ENCODE measurements around the gene ADH7. TPM values are rescaled to one million over a fixed set of nuclear protein-coding genes. Genes with fewer than 3 reads are reported as not detected.

Gene ADH7
- total RNA-seq: not detected

DNA sequence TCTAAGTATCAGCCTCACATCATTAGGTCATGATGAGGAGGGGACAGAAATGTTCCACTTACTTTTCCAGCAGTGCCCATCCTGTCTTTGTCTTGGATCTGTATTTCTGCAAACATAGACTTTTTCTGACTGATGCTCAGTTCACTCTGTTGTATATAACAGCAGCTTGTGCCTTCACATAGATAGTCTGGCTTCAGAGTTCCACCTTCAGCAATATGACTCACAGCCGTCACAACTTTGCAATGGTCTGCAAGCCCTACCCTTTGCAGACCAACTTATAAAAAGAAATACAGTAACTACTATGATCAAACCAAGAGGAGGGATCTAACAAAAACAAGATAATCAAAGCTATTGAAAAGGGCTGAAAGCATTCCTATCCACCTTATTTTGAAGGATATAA, at the start of gene ADH7:
Gene ADH7 (minus strand): TSS at position 189 of the 400 bp plus-strand sequence. CDS start 109 bp downstream, at position 80.
- DNase-seq (ENCODE audit: low spot score): no peak

DNA sequence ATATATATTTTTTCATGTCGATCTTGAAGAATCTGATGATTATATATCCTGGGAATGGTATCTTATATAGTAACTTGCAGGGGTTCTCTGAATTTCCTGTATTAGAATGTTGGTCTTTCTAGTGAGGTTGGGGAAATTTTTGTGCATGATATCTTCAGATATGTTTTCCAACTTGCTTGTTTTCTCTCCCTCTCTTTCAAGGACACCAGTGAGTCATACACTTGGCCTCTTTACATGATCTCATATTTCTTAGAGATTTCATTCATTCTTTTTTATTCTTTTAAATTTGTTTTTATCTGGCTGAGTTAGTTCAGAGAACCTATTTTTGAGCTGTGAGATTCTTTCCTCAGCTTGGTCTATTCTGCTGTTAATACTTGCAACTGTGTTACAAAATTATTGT, 48.5 kb upstream of the ADH7 start:
- no peak for DNase-seq (ENCODE audit: low spot score)

DNA sequence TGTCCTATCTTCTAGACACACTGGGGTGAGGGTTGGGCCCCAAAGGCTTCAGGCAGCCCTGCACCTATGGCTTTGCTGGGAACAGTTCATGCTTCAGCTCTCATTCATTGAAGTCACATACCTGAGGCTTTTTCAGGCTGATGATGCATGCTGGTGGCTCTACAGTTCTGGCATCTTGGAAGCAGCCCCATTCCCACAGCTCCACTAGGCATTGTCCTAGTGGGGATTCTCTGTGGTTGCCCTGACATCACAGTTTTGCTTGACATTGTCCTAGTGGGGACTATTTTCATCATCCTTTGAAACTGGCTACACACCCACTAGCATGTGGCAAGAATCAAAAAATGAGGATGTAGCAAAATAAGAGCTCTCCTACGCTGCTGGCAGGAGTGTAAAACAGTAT, 38.0 kb upstream of the ADH7 start:
- no peak for DNase-seq (ENCODE audit: low spot score)

DNA sequence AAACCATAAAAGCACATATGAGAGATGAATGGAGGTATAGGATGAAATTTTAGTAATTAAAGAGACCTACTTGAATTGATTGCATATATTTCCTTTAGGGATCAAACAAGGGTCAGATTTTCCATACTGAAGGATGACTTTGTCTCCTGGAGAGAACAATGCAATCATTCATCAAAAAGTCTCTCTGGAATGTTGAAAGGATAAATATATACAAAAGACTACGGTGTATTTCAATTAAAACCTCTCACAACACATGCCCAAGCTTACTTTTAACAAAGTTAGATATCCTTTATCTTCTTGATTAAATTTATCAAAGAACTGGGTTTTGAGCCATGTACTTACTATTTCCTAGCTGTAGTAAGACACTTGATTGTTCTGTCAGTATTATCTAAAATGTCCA, 36.8 kb upstream of the ADH7 start:
- DNase-seq (ENCODE audit: low spot score): no peak

DNA sequence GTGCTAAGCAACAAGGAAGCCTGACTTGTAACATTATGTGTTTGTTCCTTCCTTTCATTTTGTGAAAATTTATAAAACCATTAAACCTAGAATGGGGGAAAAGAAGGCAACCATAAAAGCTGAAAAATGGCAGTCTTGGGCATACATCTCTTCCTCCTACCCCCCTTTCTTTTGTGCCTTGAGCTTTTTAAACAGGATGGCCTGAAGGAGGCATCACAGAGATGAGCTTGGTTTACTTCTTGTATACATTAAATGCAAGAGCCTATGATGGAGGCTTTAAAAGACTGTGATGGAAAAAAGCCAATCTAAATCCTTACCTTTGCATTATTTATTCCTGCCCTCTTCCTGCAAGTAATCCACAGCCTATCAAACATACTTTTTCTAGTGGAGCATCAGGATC, 36.2 kb upstream of the ADH7 start:
- no peak for DNase-seq (ENCODE audit: low spot score)

DNA sequence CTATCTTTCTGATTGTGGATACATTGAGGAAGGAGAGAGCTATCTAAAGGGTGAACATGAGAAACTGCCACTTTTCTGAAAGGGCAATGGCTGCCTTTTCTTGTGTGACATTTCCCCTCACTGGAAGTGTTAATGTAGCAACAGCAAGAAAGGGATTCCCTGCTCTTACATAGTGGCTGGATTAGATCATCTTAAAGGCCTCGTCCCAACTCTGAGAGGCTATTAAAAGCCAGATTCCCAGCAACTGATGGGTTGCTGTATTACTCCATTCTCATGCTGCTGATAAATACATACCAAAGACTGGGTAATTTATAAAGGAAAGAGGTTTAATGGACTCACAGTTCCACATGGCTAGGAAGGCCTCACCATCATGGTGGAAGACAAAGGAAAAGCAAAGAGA, 33.7 kb upstream of the ADH7 start:
- no peak for DNase-seq (ENCODE audit: low spot score)

DNA sequence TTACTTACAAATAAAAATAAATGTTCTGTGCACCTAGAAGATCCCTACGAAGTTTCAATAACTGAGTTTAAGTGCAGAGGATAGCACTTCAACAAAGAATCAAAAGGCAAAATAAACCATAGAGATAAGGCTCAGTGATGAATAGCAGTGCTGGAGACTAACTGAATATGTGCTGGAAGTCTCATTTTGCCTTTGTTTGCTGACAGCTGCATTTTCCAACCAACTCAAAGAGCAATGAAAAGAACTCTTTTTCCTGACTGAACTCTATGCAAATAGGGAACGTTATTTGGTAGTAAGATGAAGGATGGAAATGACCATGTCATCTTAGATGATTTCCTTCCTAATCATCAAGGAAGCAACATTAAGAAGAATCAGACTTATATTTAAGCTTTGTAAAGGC, 32.7 kb upstream of the ADH7 start:
- no peak for DNase-seq (ENCODE audit: low spot score)

DNA sequence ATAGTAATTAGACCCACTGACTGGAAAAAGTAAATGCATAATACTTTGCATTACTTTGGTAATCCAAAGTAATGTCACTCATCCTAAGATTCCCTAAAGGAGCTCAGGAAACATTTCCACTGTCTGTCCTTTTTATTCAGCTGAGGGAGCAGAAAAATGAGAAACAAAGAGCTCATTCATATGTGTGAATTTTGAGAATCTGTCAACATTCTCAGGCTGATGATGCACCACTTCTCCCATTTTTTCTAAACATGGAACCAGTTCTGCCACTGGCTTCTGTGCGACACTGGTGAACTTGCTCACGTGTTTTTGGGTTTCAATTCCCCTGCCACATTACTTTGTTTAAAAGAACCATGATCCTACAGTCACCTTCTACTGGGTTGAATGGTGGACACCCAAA, 28.4 kb upstream of the ADH7 start:
- no peak for DNase-seq (ENCODE audit: low spot score)

DNA sequence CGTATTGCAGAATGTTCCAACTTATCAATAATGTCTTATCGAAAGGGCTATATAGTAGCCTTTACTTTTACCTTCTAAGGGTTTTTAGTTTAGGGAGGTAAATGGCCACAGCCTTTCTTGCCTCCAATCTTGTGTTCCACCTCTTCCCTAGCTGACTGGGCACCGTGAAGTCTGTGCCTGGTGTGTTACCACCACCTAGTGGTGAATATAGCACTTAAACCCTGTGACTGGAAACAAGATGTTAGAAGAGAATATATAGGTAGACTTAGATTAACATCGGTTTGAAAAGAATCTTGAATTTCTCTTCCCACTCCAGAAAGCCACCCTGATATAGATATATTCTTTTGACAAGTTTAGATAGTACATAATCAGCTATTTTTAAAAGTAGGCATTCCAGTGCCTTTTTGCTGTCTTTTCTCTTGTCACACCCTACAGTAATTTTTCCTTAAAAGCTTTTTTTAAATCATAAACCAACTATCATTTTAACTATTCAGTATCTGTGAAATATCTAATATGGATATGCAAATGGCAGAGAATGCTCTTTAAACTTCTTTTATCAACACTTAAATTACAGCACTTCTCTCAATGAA, 27.8 kb upstream of the ADH7 start:
- peak; percentile 64 for DNase-seq (ENCODE audit: low spot score)

DNA sequence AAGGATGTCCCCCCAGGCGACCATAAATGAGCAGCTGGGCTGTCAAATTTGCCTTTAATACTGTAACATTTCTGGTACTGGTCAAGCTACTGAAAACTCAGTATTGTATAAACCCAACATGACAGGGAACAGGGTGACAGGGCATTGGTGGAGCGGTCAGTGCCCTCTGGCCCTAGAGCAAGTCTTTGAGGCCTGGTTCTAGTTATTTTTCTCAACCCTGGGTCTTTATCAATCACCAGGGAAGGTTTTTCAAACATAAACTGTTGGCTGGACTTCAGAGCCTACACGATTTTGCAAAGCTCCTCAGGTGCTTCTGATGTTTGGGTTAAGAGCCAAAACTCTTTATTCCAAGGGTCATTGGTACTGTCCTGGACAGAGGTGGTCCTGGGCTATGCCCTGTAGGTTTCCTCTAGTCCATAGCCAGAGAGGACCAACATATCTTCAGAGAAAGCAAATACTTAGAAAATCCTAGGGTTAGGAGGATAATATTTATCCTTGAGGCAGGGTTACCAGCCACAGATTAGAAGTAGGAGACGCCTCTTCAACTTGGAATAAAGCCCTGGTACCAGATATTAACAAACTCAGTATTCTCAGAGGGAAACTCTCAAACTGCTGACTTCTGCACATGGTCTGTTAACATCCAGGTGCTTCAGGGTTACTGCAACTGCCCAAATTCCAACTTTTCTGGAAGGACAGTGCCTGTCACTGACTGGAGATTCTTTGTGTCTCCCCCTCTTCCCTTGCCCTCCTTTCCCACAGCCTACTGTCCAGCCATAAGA, 26.7 kb upstream of the ADH7 start:
- no peak for DNase-seq (ENCODE audit: low spot score)

DNA sequence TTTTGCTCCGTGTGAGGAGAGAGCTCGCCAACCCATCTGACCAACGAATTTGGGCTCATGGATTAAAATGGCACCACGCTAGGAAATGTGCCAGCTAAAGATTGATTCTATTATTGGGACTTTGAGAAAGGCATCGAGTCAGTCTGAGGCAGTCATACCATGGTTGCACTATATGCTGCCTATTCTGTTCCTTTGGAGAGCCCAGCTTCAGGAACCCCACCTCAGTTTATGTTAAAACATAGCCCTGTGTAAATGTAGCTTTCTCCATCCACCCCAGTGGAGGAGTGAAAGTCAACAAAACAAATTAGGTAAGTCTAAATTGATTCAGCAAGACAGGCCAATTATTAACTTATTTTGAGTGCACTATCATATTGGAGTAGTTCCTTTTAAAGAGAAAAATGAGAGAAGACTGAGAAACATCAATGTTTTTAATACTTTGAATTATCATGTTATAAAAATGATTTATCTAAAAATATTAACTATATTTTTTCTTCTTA, 24.5 kb upstream of the ADH7 start:
- DNase-seq (ENCODE audit: low spot score): no peak

DNA sequence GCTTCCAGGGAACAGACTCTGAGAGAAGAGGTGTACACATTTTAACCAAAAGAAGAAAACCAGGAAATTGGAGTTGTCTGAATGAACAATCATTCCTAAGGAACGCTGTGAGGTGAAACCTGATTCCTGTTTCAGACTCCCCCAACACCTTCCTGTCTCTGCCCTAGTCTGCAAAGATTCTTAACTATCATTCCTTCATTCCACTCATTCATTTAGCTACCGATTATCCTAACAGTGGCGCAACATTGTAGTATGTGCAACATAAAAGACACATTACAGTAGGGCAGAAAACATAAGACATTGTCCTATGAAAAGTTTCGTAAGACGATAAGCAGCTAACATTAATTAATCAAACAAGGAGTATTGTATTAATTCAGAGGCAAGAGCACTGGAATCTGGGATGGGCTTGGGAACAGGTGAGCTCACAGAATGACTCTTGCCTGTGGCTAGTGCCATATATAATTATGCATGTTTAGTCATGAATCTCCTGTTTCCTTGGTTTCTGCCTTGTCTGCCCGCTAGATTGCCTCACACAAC, 23.8 kb upstream of the ADH7 start:
- DNase-seq (ENCODE audit: low spot score): no peak

DNA sequence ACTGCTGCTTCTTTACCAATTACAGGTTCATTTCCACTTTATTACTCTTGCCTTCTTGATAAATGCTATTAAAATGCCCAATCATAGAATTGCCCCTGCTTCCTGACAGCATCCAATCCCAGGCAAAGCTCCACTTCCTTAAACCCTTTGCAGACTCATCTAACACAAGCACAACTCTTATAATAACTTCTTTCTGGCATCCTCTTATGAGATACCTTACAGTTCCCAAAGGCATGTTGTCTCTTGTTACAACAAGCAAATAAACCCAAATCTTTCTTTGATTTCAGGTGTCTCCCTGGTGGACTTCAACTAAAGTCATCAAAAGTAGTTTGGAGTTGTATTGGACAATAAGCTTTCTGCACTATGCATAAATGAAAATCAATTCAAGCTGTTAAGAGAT, 22.5 kb upstream of the ADH7 start:
- DNase-seq (ENCODE audit: low spot score): no peak

DNA sequence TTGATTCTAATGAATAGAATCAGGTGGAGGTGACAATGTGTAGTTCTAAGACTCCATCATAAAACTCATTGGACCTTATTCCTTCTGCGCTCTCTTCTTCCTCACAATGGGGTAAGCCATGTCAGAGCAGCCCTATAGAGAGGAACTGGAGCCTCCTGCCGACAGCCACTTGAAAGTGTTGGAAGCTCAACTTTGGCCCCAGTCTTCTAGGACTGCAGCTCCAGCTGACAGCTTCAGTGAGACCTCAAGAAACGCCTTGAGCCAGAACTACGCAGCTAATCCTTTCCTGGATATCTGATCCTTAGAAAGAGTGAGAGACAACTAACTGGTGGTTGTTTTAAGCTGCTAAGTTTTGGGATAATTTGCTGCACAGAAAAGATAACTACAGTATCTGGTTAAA, 22.1 kb upstream of the ADH7 start:
- no peak for DNase-seq (ENCODE audit: low spot score)

DNA sequence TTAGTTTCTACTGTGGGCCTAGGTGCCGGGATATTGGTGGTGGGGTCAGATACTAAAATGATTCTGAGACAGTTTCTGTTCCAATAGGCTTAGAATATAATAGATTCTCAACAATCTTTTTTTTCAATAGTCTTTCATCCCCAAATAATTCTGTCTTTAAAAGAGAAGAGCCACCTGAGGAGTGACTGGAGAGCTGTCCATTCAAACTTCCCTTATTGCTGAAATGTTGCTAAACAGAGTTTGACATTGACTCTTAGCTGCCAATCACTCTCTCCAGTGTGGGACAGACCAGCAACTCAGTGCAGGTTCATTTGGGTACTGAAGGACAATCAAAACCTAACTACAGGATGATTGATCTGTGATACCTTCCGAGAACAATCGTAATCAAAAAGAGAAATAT, 12.4 kb upstream of the ADH7 start:
- no peak for DNase-seq (ENCODE audit: low spot score)

DNA sequence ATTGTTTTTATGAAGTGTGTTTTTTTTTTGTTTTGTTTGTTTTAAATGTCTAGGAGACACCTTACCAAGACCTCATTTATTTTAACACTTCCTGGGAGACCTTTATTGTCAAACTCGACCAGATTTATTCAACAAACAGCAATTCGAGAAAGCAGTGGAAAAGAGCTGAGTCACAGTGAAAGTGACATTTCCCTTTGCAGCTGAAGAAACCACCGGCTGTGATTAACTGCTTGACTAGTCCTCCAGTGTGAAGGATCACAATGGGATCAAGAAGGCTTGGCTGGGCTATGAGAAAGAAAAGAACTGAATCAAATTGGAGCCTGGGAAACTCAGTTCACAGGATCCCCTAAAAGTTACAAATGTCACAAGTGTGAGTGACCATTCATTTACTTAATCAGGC, 11.9 kb upstream of the ADH7 start:
- DNase-seq (ENCODE audit: low spot score): no peak

DNA sequence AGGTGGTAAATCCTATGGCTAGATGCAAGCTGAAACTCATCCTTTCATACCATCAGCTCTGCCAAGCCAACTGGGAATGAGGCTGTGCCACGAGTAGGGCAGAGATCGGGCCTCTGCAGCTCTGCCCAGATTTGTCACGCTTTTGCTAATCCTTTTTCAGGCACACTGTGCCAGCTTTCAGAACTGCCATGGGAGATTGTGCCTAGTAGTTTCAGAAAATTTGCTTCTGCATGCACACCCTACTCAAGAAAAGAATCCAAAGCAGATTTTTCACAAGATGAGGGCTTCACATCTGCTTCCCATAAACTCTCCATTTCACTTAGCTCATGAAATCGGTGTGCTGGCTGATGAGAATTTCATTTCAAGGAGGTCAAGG, 3.3 kb upstream of the ADH7 start:
- DNase-seq (ENCODE audit: low spot score): no peak

DNA sequence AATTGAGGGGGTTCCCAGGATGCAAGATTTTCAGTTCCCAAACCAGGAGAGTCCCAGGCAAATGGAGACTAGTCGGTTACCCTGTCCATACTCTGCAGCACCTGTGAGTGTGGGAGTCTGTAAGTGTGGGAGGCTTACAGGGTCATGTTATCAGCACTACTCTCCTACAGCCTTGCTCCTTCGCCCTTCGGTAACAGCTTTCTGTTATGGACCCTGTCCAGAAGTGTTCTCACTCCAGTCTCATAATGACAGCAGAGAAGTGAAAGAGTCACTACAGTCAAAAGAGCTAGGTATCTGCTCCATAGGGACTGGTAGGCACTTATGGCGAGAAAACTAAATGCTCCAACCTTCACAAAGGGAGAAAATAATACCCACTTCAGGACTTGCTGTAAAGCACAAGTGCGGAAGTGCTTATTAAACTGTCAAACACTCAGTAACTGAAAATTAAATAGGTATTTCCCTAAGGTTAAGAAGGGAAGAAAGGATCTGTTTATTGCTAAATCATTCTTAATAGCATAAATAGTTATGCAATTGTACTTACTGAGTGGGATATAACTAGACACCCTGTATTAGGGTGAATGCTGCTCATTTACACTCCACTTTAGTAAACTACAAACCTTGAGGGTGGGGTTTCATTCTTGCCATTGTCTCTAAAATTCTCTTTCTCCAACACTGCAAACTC, 2.7 kb upstream of the ADH7 start:
- no peak for DNase-seq (ENCODE audit: low spot score)

DNA sequence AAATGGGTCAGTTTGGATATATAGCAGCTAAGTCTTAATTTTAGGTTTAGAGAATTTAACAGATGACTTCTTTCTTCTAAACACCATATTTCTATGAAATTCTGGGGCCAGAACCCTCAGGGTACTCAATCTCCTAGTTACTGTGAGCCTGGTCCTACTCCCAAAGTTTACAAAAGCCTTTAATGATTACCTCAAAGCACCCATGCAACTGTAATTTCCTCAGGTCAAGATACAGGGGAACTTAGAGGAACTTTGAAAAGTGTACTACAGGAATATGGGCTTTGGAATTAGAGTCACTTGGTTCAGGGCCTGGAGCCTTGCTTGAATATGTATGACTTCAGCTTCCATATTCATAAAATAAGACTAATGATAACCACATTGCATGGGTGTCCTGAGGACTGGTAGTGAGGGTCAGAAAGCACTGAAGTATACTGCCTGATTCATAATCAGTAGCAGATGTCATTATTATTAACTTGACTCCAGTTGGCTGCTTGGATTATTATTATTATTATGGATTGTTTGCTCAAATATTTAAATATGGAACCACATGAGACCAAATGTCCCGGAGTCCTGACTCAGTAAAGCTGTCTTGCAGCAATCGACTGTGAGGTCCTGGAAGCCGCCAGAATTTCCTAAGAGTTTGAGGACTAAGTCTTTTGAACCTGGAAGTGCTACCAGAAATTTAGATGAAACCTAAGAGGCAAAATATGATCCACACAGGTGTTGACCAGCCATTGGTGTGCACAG, 2.0 kb upstream of the ADH7 start:
- DNase-seq (ENCODE audit: low spot score): no peak

DNA sequence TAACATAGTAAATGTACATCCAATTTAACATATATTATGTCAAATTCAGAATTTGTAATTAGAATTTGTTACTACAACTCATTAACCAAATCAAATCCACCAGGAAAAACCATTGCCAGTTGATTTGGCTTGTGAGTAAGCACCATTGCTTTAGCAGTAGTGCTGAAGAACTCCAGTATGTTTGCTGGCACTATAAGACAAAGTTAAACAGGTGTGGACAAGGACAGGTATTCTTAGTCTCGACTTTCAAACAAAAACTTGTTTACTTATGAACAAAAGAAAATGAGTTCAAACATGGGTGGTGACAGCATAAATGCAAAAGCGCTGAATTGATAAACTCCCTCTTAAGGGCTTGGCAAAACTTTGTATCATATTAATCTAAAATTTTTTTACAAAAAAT, 1.3 kb upstream of the ADH7 start:
- no peak for DNase-seq (ENCODE audit: low spot score)

DNA sequence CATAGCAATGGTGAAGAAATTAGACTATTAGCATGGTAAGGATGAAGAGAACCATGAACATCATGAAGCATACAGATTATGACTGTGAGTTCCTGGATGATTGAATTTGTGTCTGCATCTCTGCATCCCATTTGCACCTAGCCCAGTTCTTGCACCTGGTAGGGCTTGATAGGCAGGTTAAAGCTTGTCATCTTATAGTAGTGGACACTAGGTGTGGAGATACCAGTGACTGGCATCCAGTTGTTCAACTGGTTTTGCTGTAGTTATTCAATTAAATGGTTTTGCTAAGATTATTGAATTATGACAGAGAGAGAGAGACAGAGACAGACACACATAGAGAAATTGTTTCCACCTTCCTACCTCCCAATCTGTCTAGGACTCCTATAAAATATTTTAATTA, 5.0 kb downstream of the ADH7 start:
- DNase-seq (ENCODE audit: low spot score): no peak

DNA sequence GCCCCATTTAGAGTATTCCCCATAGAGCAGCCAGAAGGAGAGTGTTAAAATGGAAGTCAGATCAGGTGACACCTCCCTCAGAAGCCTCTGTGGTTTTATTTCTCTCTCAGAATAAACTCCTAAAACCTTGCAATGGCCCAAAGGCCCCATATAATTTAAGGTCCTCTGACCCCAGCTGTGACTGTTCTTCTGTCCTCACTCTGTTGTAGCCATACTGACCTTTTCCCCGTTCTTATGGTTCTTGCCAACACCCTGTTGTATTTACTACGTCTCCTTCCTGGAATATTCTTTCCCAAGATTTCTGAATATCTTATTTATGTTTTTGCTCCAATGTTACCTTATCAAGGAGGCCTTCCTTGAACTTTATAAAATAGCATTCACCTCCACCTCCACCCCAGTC, 18.0 kb downstream of the ADH7 start:
- no peak for DNase-seq (ENCODE audit: low spot score)

Data from mucosa of gallbladder (tissue), 1 donor.